Muscle layer of duodenum (tissue), 2 donors: Measurements from ENCODE around the gene IPO4.
"Not testable (repeated sequence)": the region's sequence is repeated elsewhere in the genome, so short reads cannot be mapped to it uniquely, and the experiment has no call there.

ENCODE experiments used
- H3K27ac ChIP-seq: one replicate; pipeline ENCODE4 v1.7.0; 2013; ENCODE audit warnings: mild to moderate bottlenecking, low read length
- H3K27me3 ChIP-seq: one replicate; pipeline ENCODE4 v1.7.0; 2013; ENCODE audit warnings: low read depth, mild to moderate bottlenecking, control low read depth, low read length
- H3K36me3 ChIP-seq, 2 donors: one replicate each; pipeline ENCODE4 v1.7.0; 2013; ENCODE audit warnings: low read length in 2 of 2, control low read depth in 1 of 2, mild to moderate bottlenecking in 1 of 2; ENCODE audit not compliant: insufficient read depth in 2 of 2, control insufficient read depth in 1 of 2
- H3K4me1 ChIP-seq, 2 donors: one replicate each; pipeline ENCODE4 v1.7.0; 2013; ENCODE audit warnings: low read length in 2 of 2, mild to moderate bottlenecking in 2 of 2, control low read depth in 1 of 2, moderate library complexity in 1 of 2; ENCODE audit not compliant: insufficient read depth in 2 of 2, control insufficient read depth in 1 of 2
- H3K4me3 ChIP-seq, 2 donors: one replicate each; pipeline ENCODE4 v1.7.0; 2013; ENCODE audit warnings: low read length in 2 of 2, low read depth in 1 of 2, mild to moderate bottlenecking in 1 of 2
- H3K9me3 ChIP-seq, 2 donors: one replicate each; pipeline ENCODE4 v1.7.0; 2013; ENCODE audit warnings: low read length in 2 of 2, control low read depth in 1 of 2, mild to moderate bottlenecking in 1 of 2; ENCODE audit not compliant: control insufficient read depth in 1 of 2
- donor health status: healthy.

Gene IPO4

GRCh38 chr14:24231263-24232120, 42.9 kb upstream of the IPO4 start:
- H3K36me3 ChIP-seq, result peaks cover 9 to 11% of the 10 kb centered on the region in 2 donors
- peak overlapping the region; percentile 78 for H3K27ac ChIP-seq
- H3K4me3 ChIP-seq, result peak overlapping the region; percentile 86 to 97
- no peaks in the 10 kb centered on the region for H3K9me3 ChIP-seq
- H3K4me1 ChIP-seq, result peaks cover 4 to 28% of the 10 kb centered on the region in 2 donors
- no peaks in the 10 kb centered on the region for H3K27me3 ChIP-seq

- Histone ChIP-seq H3K4me1 (peaks cover 4 to 22% of the 10 kb centered on the region in 2 donors), H3K9me3 (no peaks in the 10 kb centered on the region), H3K36me3 (no peaks in the 10 kb centered on the region), H3K27me3 (no peaks in the 10 kb centered on the region), H3K4me3 (no peak overlapping the region), H3K27ac (no peak overlapping the region)
Measured at GRCh38 chr14:24228902-24229301, 40.3 kb upstream of the IPO4 start.

GRCh38 chr14:24226473-24226872, 37.9 kb upstream of the IPO4 start:
- H3K4me3 ChIP-seq, result no peak overlapping the region
- no peaks in the 10 kb centered on the region for H3K36me3 ChIP-seq
- no peak overlapping the region for H3K27ac ChIP-seq
- H3K9me3 ChIP-seq, result no peaks in the 10 kb centered on the region
- H3K27me3 ChIP-seq, result no peaks in the 10 kb centered on the region
- H3K4me1 ChIP-seq, result peaks cover 0 to 8% of the 10 kb centered on the region in 2 donors

GRCh38 chr14:24224618-24225071, 36.0 kb upstream of the IPO4 start:
- no peaks in the 10 kb centered on the region for H3K36me3 ChIP-seq
- no peak overlapping the region for H3K4me3 ChIP-seq
- H3K27me3 ChIP-seq, result no peaks in the 10 kb centered on the region
- H3K4me1 ChIP-seq, result no peaks in the 10 kb centered on the region
- no peaks in the 10 kb centered on the region for H3K9me3 ChIP-seq
- no peak overlapping the region for H3K27ac ChIP-seq

GRCh38 chr14:24222987-24223386, 34.4 kb upstream of the IPO4 start:
- not testable (repeated sequence) for H3K27me3 ChIP-seq, H3K36me3 ChIP-seq, H3K4me3 ChIP-seq, H3K4me1 ChIP-seq, H3K9me3 ChIP-seq, H3K27ac ChIP-seq

GRCh38 chr14:24219521-24219920, 30.9 kb upstream of the IPO4 start:
- no peaks in the 10 kb centered on the region for H3K9me3 ChIP-seq
- peaks cover 3 to 4% of the 10 kb centered on the region in 2 donors for H3K36me3 ChIP-seq
- peaks cover 0 to 6% of the 10 kb centered on the region in 2 donors for H3K4me1 ChIP-seq
- no peak overlapping the region for H3K27ac ChIP-seq
- H3K27me3 ChIP-seq, result no peaks in the 10 kb centered on the region
- H3K4me3 ChIP-seq, result no peak overlapping the region

GRCh38 chr14:24219080-24219479, 30.5 kb upstream of the IPO4 start:
- no peak overlapping the region for H3K27ac ChIP-seq
- peaks cover 3 to 4% of the 10 kb centered on the region in 2 donors for H3K36me3 ChIP-seq
- no peak overlapping the region for H3K4me3 ChIP-seq
- H3K27me3 ChIP-seq, result no peaks in the 10 kb centered on the region
- H3K9me3 ChIP-seq, result no peaks in the 10 kb centered on the region
- peaks cover under 1 to 11% of the 10 kb centered on the region in 2 donors for H3K4me1 ChIP-seq

- H3K27ac ChIP-seq, H3K27me3 ChIP-seq, H3K36me3 ChIP-seq, H3K4me3 ChIP-seq, H3K9me3 ChIP-seq: not testable (repeated sequence)
- peaks cover 7 to 19% of the 10 kb centered on the region in 2 donors for H3K4me1 ChIP-seq
Measured at GRCh38 chr14:24216876-24217275, 28.3 kb upstream of the IPO4 start.

GRCh38 chr14:24216345-24216699, 27.7 kb upstream of the IPO4 start:
- Histone ChIP-seq H3K9me3 (no peaks in the 10 kb centered on the region), H3K27me3 (no peaks in the 10 kb centered on the region), H3K4me1 (peaks cover 7 to 24% of the 10 kb centered on the region in 2 donors), H3K27ac (no peak overlapping the region), H3K36me3 (peaks cover 7 to 8% of the 10 kb centered on the region in 2 donors), H3K4me3 (peak overlapping the region in 1 of 2 donors; percentile 94)

- Histone ChIP-seq H3K4me1 (peaks cover 7 to 26% of the 10 kb centered on the region in 2 donors), H3K4me3 (peak within 1 kb of the TSS; percentile 77 to 94), H3K27me3 (no peaks in the 10 kb centered on the region), H3K27ac (peak within 1 kb of the TSS; percentile 97), H3K36me3 (peaks cover 8 to 10% of the 10 kb centered on the region in 2 donors), H3K9me3 (no peaks in the 10 kb centered on the region)
Measured at GRCh38 chr14:24215495-24216344, 27.1 kb upstream of the IPO4 start, which contains the start of gene MDP1. Gene MDP1 (minus strand): TSS chr14:24216066. CDS start chr14:24215955, 111 bp downstream.
